OCI-LY7 (cell line): Measurements from ENCODE around the gene SPEF1. TPM values are rescaled to one million over a fixed set of nuclear protein-coding genes. Genes with fewer than 3 reads are reported as not detected.

Source experiments
- BruUV-seq: library from RNA; stranded (reverse); fragments of 400-500 nt; replicated peaks from 2 replicates; lab custom pipeline; 2021; lab: Mats Ljungman, UMichigan
- CTCF ChIA-PET: fragments of 300-600 bp; sonication (Branson Sonifier 250); formaldehyde crosslinking; loops from one replicate; lab custom pipeline; 2022; ENCODE audit warnings: antibody characterized with exemption; ENCODE audit not compliant: unreplicated experiment; lab: Charles Lee
- POLR2A ChIA-PET: fragments of 300-600 bp; sonication (Branson Sonifier 250); formaldehyde crosslinking; loops from one replicate; lab custom pipeline; 2022; ENCODE audit warnings: antibody characterized with exemption; lab: Charles Lee
- DNase-seq: peaks from one replicate; pipeline ENCODE4 v3.0.0-alpha.2; 2015; ENCODE audit warnings: low spot score
- H2AFZ ChIP-seq: fragments of 200-600 bp; sonication (generic), shearing (Covaris generic); 2 replicates; pipeline ENCODE4 v1.6.1; 2014; ENCODE audit warnings: mild to moderate bottlenecking, antibody characterized with exemption, low read length, moderate library complexity
- H3K27ac ChIP-seq: fragments of 200-600 bp; sonication (generic); 2 replicates; pipeline ENCODE4 v1.5.1; 2014; ENCODE audit warnings: mixed run types, low read depth, mild to moderate bottlenecking, moderate library complexity, low read length, inconsistent platforms; ENCODE audit not compliant: poor library complexity, severe bottlenecking
- H3K36me3 ChIP-seq: fragments of 200-600 bp; sonication (generic); 2 replicates; pipeline ENCODE4 v1.6.1; 2014; ENCODE audit warnings: mild to moderate bottlenecking, antibody characterized with exemption, low read length, moderate library complexity, mixed read lengths; ENCODE audit not compliant: insufficient read depth
- H3K4me1 ChIP-seq: fragments of 200-600 bp; sonication (generic); 2 replicates; pipeline ENCODE4 v1.5.1; 2014; ENCODE audit warnings: mild to moderate bottlenecking, low read length; ENCODE audit not compliant: insufficient read depth, poor library complexity, severe bottlenecking
- H3K4me2 ChIP-seq: fragments of 200-600 bp; sonication (generic); 2 replicates; pipeline ENCODE4 v1.6.1; 2014; ENCODE audit warnings: mild to moderate bottlenecking, low read length
- H3K4me3 ChIP-seq: fragments of 200-600 bp; sonication (generic); 2 replicates; pipeline ENCODE4 v1.5.1; 2014; ENCODE audit warnings: mild to moderate bottlenecking, low read depth, low read length; ENCODE audit not compliant: poor library complexity, severe bottlenecking
- H3K79me2 ChIP-seq: fragments of 200-600 bp; sonication (generic); 2 replicates; pipeline ENCODE4 v1.6.1; 2016; ENCODE audit warnings: low read depth, mild to moderate bottlenecking, low read length, moderate library complexity, mixed read lengths; ENCODE audit not compliant: insufficient read depth
- H3K9me2 ChIP-seq: fragments of 200-600 bp; sonication (generic); 2 replicates; pipeline ENCODE4 v1.6.1; 2016; ENCODE audit warnings: mild to moderate bottlenecking, low read length, mixed read lengths; ENCODE audit not compliant: insufficient read depth
- H3K9me3 ChIP-seq: fragments of 200-600 bp; sonication (generic); 2 replicates; pipeline ENCODE4 v1.6.1; 2014; ENCODE audit warnings: mild to moderate bottlenecking, mixed run types, low read length, mixed read lengths
- H4K20me1 ChIP-seq: fragments of 200-600 bp; sonication (generic); 2 replicates; pipeline ENCODE4 v1.6.1; 2014; ENCODE audit warnings: mild to moderate bottlenecking, antibody characterized with exemption, low read length, moderate library complexity, mixed read lengths; ENCODE audit not compliant: insufficient read depth
- EZH2phosphoT487 ChIP-seq: fragments of 200-600 bp; sonication (generic); IDR thresholded peaks from 2 replicates; pipeline ENCODE4 v1.6.1; 2018; ENCODE audit warnings: low read depth, borderline replicate concordance, mild to moderate bottlenecking, mixed run types, antibody characterized with exemption, low read length, moderate library complexity, mixed read lengths
- intact Hi-C: fragments of 100-400 bp; cut with micrococcal nuclease; formaldehyde crosslinking; loops from one replicate; pipeline ENCODE4 v1.10.0; 2022; ENCODE audit not compliant: unreplicated experiment
- total RNA-seq, 2 experiments: library from RNA; depleted of rRNA in 1 of 2; stranded (reverse); fragments of >200 nt in 1 of 2; shearing (Covaris generic) in 1 of 2; gene quantifications; 2 replicates each; pipeline ENCODE4 v1.2.3, GENCODE V29; 2014 to 2022
- TF ChIP-seq, protein P1 (sequence below): fragments of 200-600 bp; sonication (generic); conservative IDR thresholded peaks from 2 replicates; pipeline ENCODE4 v1.5.1; 2014; ENCODE audit warnings: mild to moderate bottlenecking, antibody characterized with exemption, low read length, moderate library complexity, mixed read lengths

SPEF1 gene
- total RNA-seq, 2 experiments from 2014 or later, result 0.09 to 0.27 TPM

DNA sequence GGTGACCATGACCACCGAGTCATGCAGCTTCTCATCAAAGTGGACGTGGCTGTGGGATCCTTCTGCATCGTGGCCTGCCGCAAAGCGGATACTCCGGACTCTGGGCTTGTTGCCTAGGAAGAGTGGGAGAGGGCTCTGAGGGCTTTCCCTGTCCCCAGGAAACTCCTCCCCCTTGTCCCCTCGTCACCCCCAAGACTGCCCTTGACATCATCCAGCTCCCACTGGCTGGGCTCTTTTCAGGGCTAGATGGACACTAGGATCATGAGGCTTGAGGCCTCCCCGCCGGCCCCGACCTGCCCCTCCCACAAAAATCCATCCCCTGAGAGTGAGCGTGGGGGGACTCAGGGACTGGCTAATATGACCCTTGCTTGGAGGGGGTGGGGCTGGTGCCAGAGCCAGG is 22.7 kb downstream of the SPEF1 start:
- peaks cover 13% of the 10 kb centered on the region for H3K4me1 ChIP-seq
- CTCF ChIA-PET, result no interaction called here
- no peak overlapping the region for H2AFZ ChIP-seq
- peaks cover 49% of the 10 kb centered on the region for H3K36me3 ChIP-seq
- no peaks in the 10 kb centered on the region for H3K9me3 ChIP-seq
- H3K4me2 ChIP-seq, result no peak overlapping the region
- H4K20me1 ChIP-seq, result no peaks in the 10 kb centered on the region
- POLR2A ChIA-PET, result interaction anchor here (1.2 to 2.2 kb wide), 2 partner anchors 9 to 10 kb away, joined by 3 to 11 read pairs; partner anchors contain the start of gene ADISSP
- no TSS peak for BruUV-seq
- no peak overlapping the region for H3K27ac ChIP-seq
- intact Hi-C loops, result no loop called here
- H3K79me2 ChIP-seq, result no peaks in the 10 kb centered on the region
- DNase-seq, result no peak
- TF ChIP-seq EZH2phosphoT487, result no peak
- TF ChIP-seq, protein P1, sequence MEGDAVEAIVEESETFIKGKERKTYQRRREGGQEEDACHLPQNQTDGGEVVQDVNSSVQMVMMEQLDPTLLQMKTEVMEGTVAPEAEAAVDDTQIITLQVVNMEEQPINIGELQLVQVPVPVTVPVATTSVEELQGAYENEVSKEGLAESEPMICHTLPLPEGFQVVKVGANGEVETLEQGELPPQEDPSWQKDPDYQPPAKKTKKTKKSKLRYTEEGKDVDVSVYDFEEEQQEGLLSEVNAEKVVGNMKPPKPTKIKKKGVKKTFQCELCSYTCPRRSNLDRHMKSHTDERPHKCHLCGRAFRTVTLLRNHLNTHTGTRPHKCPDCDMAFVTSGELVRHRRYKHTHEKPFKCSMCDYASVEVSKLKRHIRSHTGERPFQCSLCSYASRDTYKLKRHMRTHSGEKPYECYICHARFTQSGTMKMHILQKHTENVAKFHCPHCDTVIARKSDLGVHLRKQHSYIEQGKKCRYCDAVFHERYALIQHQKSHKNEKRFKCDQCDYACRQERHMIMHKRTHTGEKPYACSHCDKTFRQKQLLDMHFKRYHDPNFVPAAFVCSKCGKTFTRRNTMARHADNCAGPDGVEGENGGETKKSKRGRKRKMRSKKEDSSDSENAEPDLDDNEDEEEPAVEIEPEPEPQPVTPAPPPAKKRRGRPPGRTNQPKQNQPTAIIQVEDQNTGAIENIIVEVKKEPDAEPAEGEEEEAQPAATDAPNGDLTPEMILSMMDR, result no peak
- H3K4me3 ChIP-seq, result no peak overlapping the region
- H3K9me2 ChIP-seq, result no peaks in the 10 kb centered on the region

GRCh38 chr20:3757268-3757667 is 24.0 kb downstream of the SPEF1 start:
- peaks cover 55% of the 10 kb centered on the region for H3K36me3 ChIP-seq
- H3K4me1 ChIP-seq, result peaks cover 13% of the 10 kb centered on the region
- CTCF ChIA-PET, result no interaction called here
- POLR2A ChIA-PET, result interaction anchor here (0.9 to 2.2 kb wide), 3 partner anchors 9 to 12 kb away, joined by 3 to 11 read pairs (median 3); partner anchors contain the start of gene ADISSP
- no peaks in the 10 kb centered on the region for H4K20me1 ChIP-seq
- no peaks in the 10 kb centered on the region for H3K9me3 ChIP-seq
- TF ChIP-seq, protein P1, result no peak
- no peak for TF ChIP-seq EZH2phosphoT487
- no peaks in the 10 kb centered on the region for H3K9me2 ChIP-seq
- H2AFZ ChIP-seq, result no peak overlapping the region
- no TSS peak for BruUV-seq
- H3K4me3 ChIP-seq, result no peak overlapping the region
- H3K4me2 ChIP-seq, result no peak overlapping the region
- intact Hi-C loops, result no loop called here
- no peaks in the 10 kb centered on the region for H3K79me2 ChIP-seq
- no peak for DNase-seq
- no peak overlapping the region for H3K27ac ChIP-seq

GRCh38 chr20:3755814-3756480 is 25.3 kb downstream of the SPEF1 start:
- intact Hi-C loops, result no loop called here
- no peaks in the 10 kb centered on the region for H3K9me3 ChIP-seq
- no peak for TF ChIP-seq EZH2phosphoT487
- TF ChIP-seq, protein P1, result no peak
- DNase-seq, result no peak
- H4K20me1 ChIP-seq, result no peaks in the 10 kb centered on the region
- H2AFZ ChIP-seq, result no peak overlapping the region
- ChIA-PET POLR2A (interaction anchor here (1.1 to 2.2 kb wide), 2 partner anchors 12 to 13 kb away, joined by 5 to 11 read pairs; partner anchors contain the start of gene ADISSP), CTCF (interaction anchor here (2.0 kb wide), 1 partner anchor 12 kb away, joined by 6 read pairs; the partner anchor contains the start of gene ADISSP)
- BruUV-seq, result no TSS peak
- peaks cover 4% of the 10 kb centered on the region for H3K4me1 ChIP-seq
- peaks cover 48% of the 10 kb centered on the region for H3K36me3 ChIP-seq
- H3K27ac ChIP-seq, result no peak overlapping the region
- H3K4me3 ChIP-seq, result no peak overlapping the region
- no peak overlapping the region for H3K4me2 ChIP-seq
- H3K9me2 ChIP-seq, result no peaks in the 10 kb centered on the region
- no peaks in the 10 kb centered on the region for H3K79me2 ChIP-seq
